OCI-LY3 (cell line): ENCODE data around the gene HCK.

Source experiments
- H2AFZ ChIP-seq: fragments of 200-600, 300-600 bp; shearing (Covaris generic); 2 replicates; pipeline ENCODE4 v1.6.0; 2014; ENCODE audit warnings: antibody characterized with exemption, low read depth, low read length
- H3K27ac ChIP-seq: fragments of 200-600, 300-600 bp; sonication (generic); 2 replicates; pipeline ENCODE4 v1.5.1; 2014; ENCODE audit warnings: mild to moderate bottlenecking, low read length, moderate library complexity, mixed read lengths
- H3K27me3 ChIP-seq: fragments of 200-600, 300-600 bp; sonication (generic); 2 replicates; pipeline ENCODE4 v1.6.1; 2014; ENCODE audit warnings: low read depth, low read length, mixed read lengths
- H3K36me3 ChIP-seq: fragments of 200-600, 300-600 bp; sonication (generic); replicated peaks from 2 replicates; pipeline ENCODE3; 2014; ENCODE audit warnings: low read depth, low read length, mixed read lengths
- H3K4me1 ChIP-seq: fragments of 300-600, 200-600 bp; sonication (generic); 2 replicates; pipeline ENCODE4 v1.6.1; 2014; ENCODE audit warnings: low read length, mixed read lengths
- H3K4me2 ChIP-seq: fragments of 200-600, 300-600 bp; sonication (generic); 2 replicates; pipeline ENCODE4 v1.6.1; 2014; ENCODE audit warnings: low read length, mixed read lengths
- H3K4me3 ChIP-seq: fragments of 300-600, 200-600 bp; sonication (generic); 2 replicates; pipeline ENCODE4 v1.5.1; 2014; ENCODE audit warnings: antibody characterized with exemption, mild to moderate bottlenecking, low read length, moderate library complexity
- H3K79me2 ChIP-seq: fragments of 300-600, 200-600 bp; shearing (Covaris generic); 2 replicates; pipeline ENCODE4 v1.6.1; 2014; ENCODE audit warnings: mild to moderate bottlenecking, low read length, mixed read lengths
- H3K9ac ChIP-seq: fragments of 300-600, 200-600 bp; shearing (Covaris generic); 2 replicates; pipeline ENCODE4 v1.6.0; 2014; ENCODE audit warnings: mild to moderate bottlenecking, low read length, moderate library complexity
- H3K9me3 ChIP-seq: fragments of 200-600, 300-600 bp; shearing (Covaris generic); 2 replicates; pipeline ENCODE4 v1.6.1; 2014; ENCODE audit warnings: low read length, mixed read lengths; ENCODE audit not compliant: insufficient read depth
- H4K20me1 ChIP-seq: fragments of 200-600, 300-600 bp; sonication (generic); 2 replicates; pipeline ENCODE4 v1.6.1; 2016; ENCODE audit warnings: low read length, mixed read lengths; ENCODE audit not compliant: insufficient read depth
- CTCF ChIP-seq: fragments of 200-600, 300-600 bp; sonication (generic); IDR thresholded peaks from 2 replicates; pipeline ENCODE4 v1.5.1; 2014; ENCODE audit warnings: antibody characterized with exemption, low read length, low read depth
- EZH2phosphoT487 ChIP-seq: fragments of 200-600 bp; shearing (Covaris generic); IDR thresholded peaks from 2 replicates; pipeline ENCODE4 v1.6.1; 2018; ENCODE audit warnings: antibody characterized with exemption, mixed run types, low read depth

Gene HCK

GRCh38 chr20:32087070-32087469, 35.0 kb downstream of the HCK start:
- H3K79me2 ChIP-seq = 0 out of 2 replicates have a peak, but pooled peaks cover 5% of the 10 kb centered on the region
- no peaks in the 10 kb centered on the region for H3K9me3 ChIP-seq
- no peak overlapping the region for H2AFZ ChIP-seq
- H3K4me2 ChIP-seq = no peak overlapping the region
- H3K4me3 ChIP-seq = no peak overlapping the region
- no peak overlapping the region for H3K27ac ChIP-seq
- H4K20me1 ChIP-seq = no peaks in the 10 kb centered on the region
- H3K27me3 ChIP-seq = no peaks in the 10 kb centered on the region
- no peak overlapping the region for H3K9ac ChIP-seq
- TF ChIP-seq CTCF (no peak), EZH2phosphoT487 (no peak)
- peaks cover 86% of the 10 kb centered on the region for H3K36me3 ChIP-seq
- H3K4me1 ChIP-seq = peaks cover 31% of the 10 kb centered on the region

- TF ChIP-seq EZH2phosphoT487 = no peak
- TF ChIP-seq CTCF = no peak
- Histone ChIP-seq H2AFZ (no peak overlapping the region), H3K4me1 (peaks cover 31% of the 10 kb centered on the region), H3K9ac (no peak overlapping the region), H3K27ac (peak overlapping the region; percentile 36; the same call in 1 of the 2 replicates), H3K27me3 (no peaks in the 10 kb centered on the region), H3K9me3 (no peaks in the 10 kb centered on the region), H3K4me2 (no peak overlapping the region), H4K20me1 (no peaks in the 10 kb centered on the region), H3K4me3 (no peak overlapping the region), H3K79me2 (0 out of 2 replicates have a peak, but pooled peaks cover 5% of the 10 kb centered on the region), H3K36me3 (peaks cover 89% of the 10 kb centered on the region)
Measured at GRCh38 chr20:32088759-32089158, 36.7 kb downstream of the HCK start.

GRCh38 chr20:32089637-32090362, 37.8 kb downstream of the HCK start:
- no peak overlapping the region for H3K4me3 ChIP-seq
- H2AFZ ChIP-seq = no peak overlapping the region
- H3K9ac ChIP-seq = no peak overlapping the region
- 0 out of 2 replicates have a peak, but pooled peaks cover 3% of the 10 kb centered on the region for H3K79me2 ChIP-seq
- peak overlapping the region; percentile 36 for H3K27ac ChIP-seq
- H3K9me3 ChIP-seq = no peaks in the 10 kb centered on the region
- H3K27me3 ChIP-seq = no peaks in the 10 kb centered on the region
- H3K4me2 ChIP-seq = no peak overlapping the region
- TF ChIP-seq CTCF (no peak), EZH2phosphoT487 (no peak)
- no peaks in the 10 kb centered on the region for H4K20me1 ChIP-seq
- H3K36me3 ChIP-seq = peaks cover 87% of the 10 kb centered on the region
- H3K4me1 ChIP-seq = peaks cover 31% of the 10 kb centered on the region

GRCh38 chr20:32091888-32092346, 39.9 kb downstream of the HCK start:
- no peaks in the 10 kb centered on the region for H4K20me1 ChIP-seq
- no peaks in the 10 kb centered on the region for H3K9me3 ChIP-seq
- 0 out of 2 replicates have a peak overlapping the region, but pooled peaks have one; percentile 8 for H3K9ac ChIP-seq
- peaks cover 81% of the 10 kb centered on the region for H3K36me3 ChIP-seq
- no peak for TF ChIP-seq EZH2phosphoT487
- peak; percentile 98 for TF ChIP-seq CTCF
- peak overlapping the region; percentile 36 for H3K27ac ChIP-seq
- no peak overlapping the region for H3K4me3 ChIP-seq
- no peak overlapping the region for H3K4me2 ChIP-seq
- H3K4me1 ChIP-seq = peaks cover 31% of the 10 kb centered on the region
- H3K79me2 ChIP-seq = no peaks in the 10 kb centered on the region
- no peak overlapping the region for H2AFZ ChIP-seq
- H3K27me3 ChIP-seq = no peaks in the 10 kb centered on the region
